NCI-H1105 (cell line): Measurements from ENCODE around the gene MIAT.
"Not testable (repeated sequence)": the region's sequence is repeated elsewhere in the genome, so short reads cannot be mapped to it uniquely, and the experiment has no call there.

Experiments used
- DNase-seq: peaks from one replicate; lab custom pipeline; 2025; lab: John Stamatoyannopoulos, UW

The MIAT gene

GRCh38 chr22:26656891-26657851, at the start of gene MIAT:
TSS of gene MIAT (plus strand) at chr22:26657588.
- DNase-seq: peak; percentile 36

DNA sequence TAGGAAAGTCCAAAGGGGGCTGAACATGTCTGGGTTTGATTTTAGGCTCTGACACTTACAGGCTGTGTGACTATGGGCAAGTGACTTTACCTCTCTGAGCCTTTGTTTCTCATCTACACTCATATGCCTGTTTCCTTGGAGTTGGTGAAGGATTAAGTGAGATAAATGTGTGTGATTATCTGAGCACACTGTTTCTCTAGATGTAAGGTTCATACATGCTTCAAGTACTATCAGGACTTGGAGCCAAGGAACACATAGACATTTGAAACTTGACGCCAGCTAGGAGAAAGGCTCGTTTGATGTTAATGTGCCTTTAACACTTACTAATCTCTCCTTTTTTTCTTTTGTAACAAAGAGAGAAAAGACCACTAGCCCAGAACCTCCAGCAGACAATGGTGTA, 49.3 kb upstream of the MIAT start:
- DNase-seq: no peak

DNA sequence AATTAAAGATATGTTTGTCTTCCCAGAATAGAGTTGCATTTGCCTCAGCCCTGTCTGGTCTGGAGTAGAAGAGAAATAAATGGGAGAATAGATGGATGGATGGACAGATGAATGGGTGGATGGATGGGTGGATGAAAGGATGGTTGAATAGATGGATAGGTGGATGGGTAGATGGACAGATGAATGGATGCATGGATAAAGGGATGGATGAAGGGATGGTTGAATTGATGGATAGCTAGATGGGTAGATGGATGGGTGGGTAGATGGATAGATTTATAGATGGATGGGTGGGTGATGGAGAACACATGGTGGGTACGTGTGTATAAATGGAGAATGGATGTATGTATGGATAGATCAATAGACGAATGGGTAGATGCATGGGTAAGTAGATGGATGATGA, 48.1 kb upstream of the MIAT start:
- DNase-seq: no peak

- no peak for DNase-seq
Measured at GRCh38 chr22:26610072-26610958, 47.1 kb upstream of the MIAT start.

DNA sequence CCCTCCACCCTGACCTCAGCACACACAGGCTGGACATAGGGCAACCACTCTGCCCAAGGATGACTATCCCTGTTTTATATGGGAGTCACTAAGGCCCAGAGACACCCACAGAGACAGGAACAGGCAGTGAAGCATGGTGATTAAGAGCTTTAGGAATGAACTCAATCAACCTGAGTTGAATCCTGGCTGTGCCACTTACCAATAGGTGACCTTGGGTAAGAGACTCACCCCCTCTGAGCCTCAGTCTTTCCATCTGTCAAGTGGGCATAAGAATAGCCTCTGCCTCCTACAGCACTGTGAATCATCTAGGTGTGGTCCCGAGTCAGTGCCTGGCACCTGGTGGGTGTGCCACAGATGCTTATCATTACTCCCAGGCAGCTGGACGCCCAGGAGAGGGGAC, 46.4 kb upstream of the MIAT start:
- no peak for DNase-seq

- DNase-seq: no peak
Measured at GRCh38 chr22:26612652-26613051, 44.7 kb upstream of the MIAT start.

- not testable (repeated sequence) for DNase-seq
Measured at GRCh38 chr22:26613753-26614152, 43.6 kb upstream of the MIAT start.

- no peak for DNase-seq
Measured at GRCh38 chr22:26614322-26614721, 43.1 kb upstream of the MIAT start.

DNA sequence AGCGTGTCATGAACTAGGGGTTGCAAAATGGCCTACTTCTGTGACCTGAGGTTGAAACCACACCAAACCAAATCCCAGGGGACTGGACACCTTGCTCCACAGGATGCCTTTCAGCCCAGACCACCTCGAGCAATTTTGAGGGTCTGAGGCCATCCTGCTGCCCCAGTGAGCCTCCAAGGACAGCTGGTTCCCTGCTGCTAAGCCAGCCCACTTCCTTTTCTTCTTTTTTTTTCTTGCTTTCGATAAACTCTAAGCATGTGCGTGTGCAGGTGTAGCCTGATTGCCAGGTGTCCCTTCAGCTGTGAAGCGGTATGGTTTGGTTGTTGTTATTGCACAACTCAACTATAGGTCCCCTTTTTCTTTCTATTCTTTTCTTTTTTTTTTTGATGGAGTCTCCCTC, 42.2 kb upstream of the MIAT start:
- no peak for DNase-seq

DNA sequence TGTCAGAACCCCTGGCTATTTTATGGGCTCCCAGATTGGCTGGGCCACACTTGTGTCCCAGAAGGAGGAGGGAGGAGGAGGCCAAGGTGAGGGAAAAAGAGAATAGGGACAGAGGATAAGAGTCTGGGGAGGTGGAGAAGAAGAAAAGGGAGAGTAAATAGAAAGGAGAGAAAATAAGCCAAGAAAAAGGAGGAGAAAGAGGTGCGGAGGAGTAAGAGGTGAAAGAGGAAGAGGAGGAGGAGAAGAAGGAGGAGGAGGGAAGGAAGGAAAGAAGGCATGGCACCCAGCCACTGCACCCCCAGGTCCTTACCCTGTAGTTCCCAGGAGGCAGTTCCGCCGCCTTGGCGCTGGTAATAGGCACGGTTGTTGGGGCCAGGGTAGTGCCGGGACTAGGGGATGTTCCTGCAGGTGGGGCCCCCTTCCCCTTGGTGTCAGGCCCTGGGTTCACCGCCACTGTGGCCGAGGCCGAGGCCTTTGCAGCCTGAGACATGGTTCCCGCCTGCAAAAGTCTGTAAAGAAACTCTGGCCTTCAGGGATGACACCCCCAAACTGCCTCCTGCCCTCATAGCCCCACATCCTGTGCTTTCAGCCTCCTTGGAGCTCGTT, 41.5 kb upstream of the MIAT start:
- DNase-seq: no peak

- DNase-seq: no peak
Measured at GRCh38 chr22:26616650-26617049, 40.7 kb upstream of the MIAT start.

GRCh38 chr22:26617271-26618199, 39.9 kb upstream of the MIAT start, which contains the start of gene CRYBB1:
TSS of gene CRYBB1 (minus strand) at chr22:26618027. CDS start at chr22:26616319, 1,708 bp downstream.
- no peak for DNase-seq

DNA sequence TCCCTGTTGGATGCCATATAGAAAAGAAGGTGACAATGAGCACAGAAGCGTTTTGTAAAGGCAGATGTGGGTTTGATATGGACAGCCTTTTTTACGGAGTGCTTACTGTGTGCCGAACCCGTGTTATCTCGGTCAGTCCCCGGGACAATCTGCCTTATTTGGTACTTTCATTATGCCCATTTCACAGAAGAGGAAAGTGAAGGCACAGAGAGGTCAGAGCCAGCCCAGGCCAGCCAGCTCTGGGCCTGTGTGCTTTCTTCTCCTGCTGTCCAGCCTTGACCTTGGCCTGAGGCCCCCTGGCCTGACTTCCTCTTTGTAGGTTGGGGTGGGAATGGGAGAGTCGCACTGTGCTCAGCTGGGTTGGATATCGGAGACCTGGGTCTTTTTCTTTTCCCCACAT, 38.9 kb upstream of the MIAT start:
- DNase-seq: no peak

DNA sequence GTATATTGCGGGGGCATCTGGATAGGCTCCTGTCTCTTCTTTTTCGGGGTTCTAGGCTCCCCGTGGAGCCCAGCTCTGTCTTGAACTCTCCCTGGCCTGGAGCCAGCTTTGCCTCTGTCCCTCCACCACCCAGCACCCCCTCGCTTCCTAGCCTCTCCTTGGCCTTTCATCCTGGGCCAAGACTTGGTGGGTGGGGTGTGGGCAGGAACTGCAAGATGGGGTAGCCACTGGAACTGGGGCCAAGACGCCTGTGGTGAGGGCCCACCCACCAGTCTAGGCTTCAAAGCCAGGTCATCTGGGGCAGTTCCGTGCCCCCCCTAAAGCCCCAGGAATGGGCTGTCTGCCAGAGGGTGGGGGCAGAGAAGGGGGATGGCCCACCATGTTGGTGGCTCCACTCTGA, 37.9 kb upstream of the MIAT start:
- DNase-seq: no peak

DNA sequence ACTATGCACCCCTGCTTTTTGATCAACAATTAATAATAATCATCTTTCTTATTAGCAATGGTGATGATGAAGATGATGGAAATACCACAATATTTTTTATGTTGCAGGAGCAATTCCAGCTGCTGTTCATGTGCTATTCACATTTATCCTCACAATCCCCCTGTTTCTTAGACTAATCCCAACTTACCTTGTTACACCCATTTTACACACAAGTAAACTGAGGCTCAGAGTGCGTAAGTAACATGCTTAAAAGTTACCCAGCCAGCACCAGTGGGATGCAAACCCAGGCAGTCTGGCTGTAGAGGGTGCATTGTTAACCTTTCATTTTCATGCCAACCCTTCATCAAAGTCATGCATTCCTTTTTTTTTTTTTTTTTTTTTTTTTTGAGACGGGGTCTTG, 37.2 kb upstream of the MIAT start:
- DNase-seq: no peak

GRCh38 chr22:26621663-26622062, 35.7 kb upstream of the MIAT start, which contains the start of gene CRYBA4:
TSS of gene CRYBA4 (plus strand) at chr22:26621963. CDS start at chr22:26622597, 634 bp downstream.
- DNase-seq: no peak

DNA sequence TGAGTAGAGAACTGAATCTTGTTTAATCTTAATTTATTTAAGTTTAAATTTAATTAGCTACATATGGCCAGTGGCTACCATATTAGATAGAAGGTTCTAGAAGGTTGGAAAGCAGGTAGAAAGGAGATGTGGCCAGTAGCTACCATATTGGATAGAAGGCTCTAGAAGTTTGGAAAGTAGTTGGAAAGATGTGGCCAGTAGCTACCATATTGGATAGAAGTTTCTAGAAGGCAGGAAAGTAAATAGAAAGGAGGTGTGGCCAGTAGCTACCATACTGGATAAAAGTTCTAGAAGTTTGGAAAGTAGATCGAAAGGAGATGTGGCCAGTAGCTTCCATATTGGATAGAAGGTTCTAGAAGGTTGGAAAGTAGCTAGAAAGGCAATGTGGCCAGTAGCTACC, 33.4 kb upstream of the MIAT start:
- no peak for DNase-seq

- DNase-seq: no peak
Measured at GRCh38 chr22:26624803-26625202, 32.6 kb upstream of the MIAT start.

GRCh38 chr22:26629988-26630761, 27.2 kb upstream of the MIAT start:
- no peak for DNase-seq

DNA sequence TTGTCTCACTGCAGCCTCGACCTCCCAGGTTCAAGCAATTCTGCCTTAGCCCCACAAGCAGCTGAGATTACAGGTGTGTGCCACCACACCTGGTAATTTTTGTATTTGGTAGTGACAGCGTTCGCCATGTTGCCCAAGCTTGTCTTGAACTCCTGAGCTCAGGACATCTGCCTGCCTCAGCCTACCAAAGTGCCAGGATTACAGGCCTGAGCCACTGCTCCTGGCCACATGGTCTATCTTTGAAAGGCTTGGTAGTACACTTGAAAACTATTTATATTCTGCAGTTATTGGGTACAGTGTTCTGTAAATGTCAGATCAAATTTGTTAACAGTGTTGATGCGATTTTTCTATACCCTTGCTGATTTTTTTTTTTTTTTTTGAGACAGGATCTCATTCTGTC, 26.1 kb upstream of the MIAT start:
- no peak for DNase-seq
